Panc1 (cell line): ENCODE data around the gene VEZT. TPM values are rescaled to one million over a fixed set of nuclear protein-coding genes. Genes with fewer than 3 reads are reported as not detected.
A peak's percentile ranks its signal among the peaks of the same experiment; 100 is the strongest.

ENCODE experiments used
- ATAC-seq: fragments of 200-7000 bp; cut with Tn5 transposase; 2 replicates; pipeline ENCODE4 v1.9.1; 2020; ENCODE audit warnings: mild to moderate bottlenecking, moderate library complexity
- BruUV-seq: library from RNA; stranded (reverse); fragments of 400-500 nt; replicated peaks from 2 replicates; lab custom pipeline; 2021; lab: Mats Ljungman, UMichigan
- CTCF ChIA-PET: fragments of 300-600 bp; sonication (Branson Sonifier 250); formaldehyde crosslinking; loops from one replicate; lab custom pipeline; 2022; ENCODE audit warnings: antibody characterized with exemption; lab: Charles Lee
- POLR2A ChIA-PET: fragments of 300-600 bp; sonication (Branson Sonifier 250); formaldehyde crosslinking; loops from one replicate; lab custom pipeline; 2022; ENCODE audit warnings: antibody characterized with exemption; lab: Charles Lee
- DNase-seq: peaks from one replicate; pipeline ENCODE4 v3.0.0-alpha.2; 2010; ENCODE audit warnings: low read depth, low spot score
- H3K27ac ChIP-seq: 2 replicates; pipeline ENCODE4 v1.5.1; 2011; ENCODE audit warnings: mild to moderate bottlenecking, low read length, inconsistent platforms
- H3K27me3 ChIP-seq: fragments of 200-500 bp; sonication (Bioruptor generic); 2 replicates; pipeline ENCODE4 v1.6.0; 2014; ENCODE audit warnings: low read length, inconsistent platforms; ENCODE audit not compliant: control insufficient read depth, insufficient read depth
- H3K36me3 ChIP-seq: fragments of 200-500 bp; sonication (Bioruptor generic); 2 replicates; pipeline ENCODE4 v1.5.1; 2014; ENCODE audit warnings: inconsistent platforms, mild to moderate bottlenecking, low read length, moderate library complexity; ENCODE audit not compliant: control insufficient read depth, insufficient read depth
- H3K4me1 ChIP-seq: 2 replicates; pipeline ENCODE4 v1.5.1; 2011; ENCODE audit warnings: inconsistent platforms, mild to moderate bottlenecking, low read length, moderate library complexity; ENCODE audit not compliant: control insufficient read depth, insufficient read depth
- H3K4me3 ChIP-seq, 2 experiments: 2 replicates each; pipeline ENCODE4 v1.5.1; 2011 to 2012; ENCODE audit warnings: low read depth in 2 of 2, low read length in 2 of 2, mild to moderate bottlenecking in 2 of 2, inconsistent platforms in 1 of 2, moderate library complexity in 1 of 2
- H3K9me3 ChIP-seq: fragments of 200-500 bp; sonication (Bioruptor generic); 2 replicates; pipeline ENCODE4 v1.5.1; 2014; ENCODE audit warnings: low read depth, mild to moderate bottlenecking, inconsistent platforms, low read length, moderate library complexity; ENCODE audit not compliant: control insufficient read depth, insufficient read depth
- CTCF ChIP-seq: fragments of 450-650 bp; IDR thresholded peaks from 2 replicates; pipeline ENCODE4 v1.5.1; 2017; ENCODE audit warnings: mild to moderate bottlenecking
- POLR2AphosphoS5 ChIP-seq: IDR thresholded peaks from 2 replicates; pipeline ENCODE4 v1.6.1; 2012; ENCODE audit warnings: mild to moderate bottlenecking, low read depth, low read length, moderate library complexity
- SIN3A ChIP-seq: IDR thresholded peaks from 2 replicates; pipeline ENCODE4 v1.6.1; 2012; ENCODE audit warnings: low read depth, mild to moderate bottlenecking, low read length, moderate library complexity, borderline replicate concordance; ENCODE audit not compliant: insufficient read depth
- TCF7L2 ChIP-seq: IDR thresholded peaks from 2 replicates; pipeline ENCODE4 v1.6.1; 2011; ENCODE audit warnings: mild to moderate bottlenecking, low read depth, low read length, inconsistent platforms
- in situ Hi-C: cut with HindIII; loops from 2 replicates; pipeline ENCODE4 v1.10.0; 2016; ENCODE audit warnings: low sequenced_read_pairs, low pct_unique_long_range_greater_than_20kb
- intact Hi-C: fragments of 100-400 bp; cut with micrococcal nuclease; formaldehyde crosslinking; loops from one replicate; pipeline ENCODE4 v1.10.0; 2022; ENCODE audit not compliant: unreplicated experiment
- total RNA-seq: library from RNA; stranded (reverse); gene quantifications from one replicate; pipeline ENCODE4 v1.2.1, GENCODE V29; 2021; ENCODE audit not compliant: unreplicated experiment
- TF ChIP-seq, protein P1 (sequence below), 2 experiments: IDR thresholded peaks; 2 replicates each; pipeline ENCODE4 v1.6.1; 2011 to 2012; ENCODE audit warnings: low read depth in 2 of 2, control low read depth in 1 of 2, low read length in 1 of 2, mild to moderate bottlenecking in 1 of 2, moderate library complexity in 1 of 2; ENCODE audit not compliant: insufficient read depth in 1 of 2

VEZT gene
- total RNA-seq, 1 experiment from 2014 or later = 70.6 TPM

DNA sequence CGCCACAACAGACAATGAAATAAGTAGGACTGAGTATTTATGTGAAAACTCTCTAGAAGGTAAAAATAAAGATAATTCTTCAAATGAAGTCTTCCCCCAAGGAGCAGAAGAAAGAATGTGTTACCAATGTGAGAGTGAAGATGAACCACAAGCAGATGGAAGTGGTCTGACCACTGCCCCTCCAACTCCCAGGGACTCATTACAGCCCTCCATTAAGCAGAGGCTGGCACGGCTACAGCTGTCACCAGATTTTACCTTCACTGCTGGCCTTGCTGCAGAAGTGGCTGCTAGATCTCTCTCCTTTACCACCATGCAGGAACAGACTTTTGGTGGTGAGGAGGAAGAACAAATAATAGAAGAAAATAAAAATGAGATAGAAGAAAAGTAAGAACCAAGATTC lies 82.7 kb downstream of the VEZT start:
- DNase-seq = no peak
- in situ Hi-C loops = no loop called here
- H3K36me3 ChIP-seq = peaks cover 27% of the 10 kb centered on the region

DNA sequence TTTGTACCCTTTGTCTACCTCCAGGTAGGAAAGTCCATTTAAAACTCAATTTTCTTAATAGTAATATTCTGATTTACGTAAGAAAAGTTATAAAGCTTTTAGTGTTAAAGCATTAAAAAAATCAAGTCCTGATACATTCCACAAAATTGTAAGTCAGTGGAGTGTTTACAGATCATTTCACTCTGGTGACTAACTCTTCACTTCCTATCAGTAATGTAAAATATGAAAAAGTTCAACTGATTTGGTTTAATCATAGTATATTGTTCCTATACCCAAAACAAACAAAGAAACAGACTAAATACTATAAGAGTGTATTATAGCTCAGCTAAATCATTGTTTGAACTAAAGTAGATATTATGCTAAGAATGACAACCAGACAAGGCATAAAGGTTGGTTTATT lies 85.9 kb downstream of the VEZT start:
- POLR2A ChIA-PET = no interaction called here
- CTCF ChIA-PET = no interaction called here
- in situ Hi-C loops = no loop called here

More for the DNA sequence above, 82.7 kb downstream of the VEZT start:
- BruUV-seq = TSS peak; percentile 29
- Histone ChIP-seq H3K27me3 (no peaks in the 10 kb centered on the region), H3K4me3 (no peak overlapping the region), H3K27ac (no peak overlapping the region), H3K9me3 (no peaks in the 10 kb centered on the region), H3K4me1 (no peaks in the 10 kb centered on the region)
- TF ChIP-seq SIN3A = no peak
- no peak for TF ChIP-seq CTCF
- ChIA-PET POLR2A (no interaction called here), CTCF (no interaction called here)
- ATAC-seq = no peak
- intact Hi-C loops = no loop called here

More for the DNA sequence above, 85.9 kb downstream of the VEZT start:
- H3K9me3 ChIP-seq = no peaks in the 10 kb centered on the region
- intact Hi-C loops = no loop called here
- no peaks in the 10 kb centered on the region for H3K4me1 ChIP-seq
- BruUV-seq = no TSS peak
- H3K4me3 ChIP-seq = no peak overlapping the region
- DNase-seq (no peak), ATAC-seq (no peak)
- peaks cover 27% of the 10 kb centered on the region for H3K36me3 ChIP-seq
- TF ChIP-seq POLR2AphosphoS5 (no peak), TCF7L2 (no peak), CTCF (no peak), SIN3A (no peak)
- TF ChIP-seq, protein P1, sequence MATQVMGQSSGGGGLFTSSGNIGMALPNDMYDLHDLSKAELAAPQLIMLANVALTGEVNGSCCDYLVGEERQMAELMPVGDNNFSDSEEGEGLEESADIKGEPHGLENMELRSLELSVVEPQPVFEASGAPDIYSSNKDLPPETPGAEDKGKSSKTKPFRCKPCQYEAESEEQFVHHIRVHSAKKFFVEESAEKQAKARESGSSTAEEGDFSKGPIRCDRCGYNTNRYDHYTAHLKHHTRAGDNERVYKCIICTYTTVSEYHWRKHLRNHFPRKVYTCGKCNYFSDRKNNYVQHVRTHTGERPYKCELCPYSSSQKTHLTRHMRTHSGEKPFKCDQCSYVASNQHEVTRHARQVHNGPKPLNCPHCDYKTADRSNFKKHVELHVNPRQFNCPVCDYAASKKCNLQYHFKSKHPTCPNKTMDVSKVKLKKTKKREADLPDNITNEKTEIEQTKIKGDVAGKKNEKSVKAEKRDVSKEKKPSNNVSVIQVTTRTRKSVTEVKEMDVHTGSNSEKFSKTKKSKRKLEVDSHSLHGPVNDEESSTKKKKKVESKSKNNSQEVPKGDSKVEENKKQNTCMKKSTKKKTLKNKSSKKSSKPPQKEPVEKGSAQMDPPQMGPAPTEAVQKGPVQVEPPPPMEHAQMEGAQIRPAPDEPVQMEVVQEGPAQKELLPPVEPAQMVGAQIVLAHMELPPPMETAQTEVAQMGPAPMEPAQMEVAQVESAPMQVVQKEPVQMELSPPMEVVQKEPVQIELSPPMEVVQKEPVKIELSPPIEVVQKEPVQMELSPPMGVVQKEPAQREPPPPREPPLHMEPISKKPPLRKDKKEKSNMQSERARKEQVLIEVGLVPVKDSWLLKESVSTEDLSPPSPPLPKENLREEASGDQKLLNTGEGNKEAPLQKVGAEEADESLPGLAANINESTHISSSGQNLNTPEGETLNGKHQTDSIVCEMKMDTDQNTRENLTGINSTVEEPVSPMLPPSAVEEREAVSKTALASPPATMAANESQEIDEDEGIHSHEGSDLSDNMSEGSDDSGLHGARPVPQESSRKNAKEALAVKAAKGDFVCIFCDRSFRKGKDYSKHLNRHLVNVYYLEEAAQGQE (IDR thresholded peaks at IDR 0.05; ENCODE audit: insufficient read depth in 1 of 2, low read depth in 2 of 2, low read length in 1 of 2) = no peak
- H3K27ac ChIP-seq = no peak overlapping the region
- H3K27me3 ChIP-seq = no peaks in the 10 kb centered on the region
